GM23338 (cell line): ENCODE results near the gene BRD9. TPM values are rescaled to one million over a fixed set of nuclear protein-coding genes. Genes with fewer than 3 reads are reported as not detected.

Source experiments
- ATAC-seq: fragments of 200-7000 bp; cut with Tn5 transposase; 3 replicates; pipeline ENCODE4 v1.9.1; 2020
- DNase-seq: peaks from one replicate; pipeline ENCODE4 v3.0.0-alpha.2; 2015; ENCODE audit warnings: low spot score
- H2AFZ ChIP-seq: fragments of 200-600 bp; sonication (generic); 2 replicates; pipeline ENCODE4 v1.8.0; 2016; ENCODE audit warnings: antibody characterized with exemption, mild to moderate bottlenecking, moderate library complexity
- H3F3A ChIP-seq: fragments of 200-600 bp; sonication (generic); replicated peaks from 2 replicates; pipeline ENCODE4 v1.8.0; 2017; ENCODE audit warnings: antibody characterized with exemption, mixed run types, low read depth
- H3K27ac ChIP-seq: fragments of 200-600 bp; sonication (generic); 2 replicates; pipeline ENCODE4 v1.6.1; 2016; ENCODE audit warnings: low read depth
- H3K27me3 ChIP-seq: fragments of 200-600 bp; sonication (generic); 2 replicates; pipeline ENCODE4 v1.8.0; 2016; ENCODE audit warnings: mild to moderate bottlenecking, mixed run types, moderate library complexity; ENCODE audit not compliant: insufficient read depth
- H3K36me3 ChIP-seq: fragments of 200-600 bp; sonication (generic); 2 replicates; pipeline ENCODE4 v1.8.0; 2016; ENCODE audit warnings: mild to moderate bottlenecking; ENCODE audit not compliant: insufficient read depth
- H3K4me1 ChIP-seq: fragments of 200-600 bp; sonication (generic); 2 replicates; pipeline ENCODE4 v1.8.0; 2016; ENCODE audit warnings: mild to moderate bottlenecking, moderate library complexity; ENCODE audit not compliant: insufficient read depth
- H3K4me2 ChIP-seq: fragments of 200-600 bp; sonication (generic); 2 replicates; pipeline ENCODE4 v1.7.1; 2017; ENCODE audit warnings: mixed run types
- H3K4me3 ChIP-seq: fragments of 200-600 bp; sonication (generic); 2 replicates; pipeline ENCODE4 v1.6.1; 2016; ENCODE audit warnings: mixed run types
- H3K79me2 ChIP-seq: fragments of 200-600 bp; sonication (generic); replicated peaks from 2 replicates; pipeline ENCODE4 v1.8.0; 2017; ENCODE audit warnings: mild to moderate bottlenecking; ENCODE audit not compliant: insufficient read depth
- H3K9me2 ChIP-seq: fragments of 200-600 bp; sonication (generic); 2 replicates; pipeline ENCODE4 v1.8.0; 2017; ENCODE audit not compliant: insufficient read depth
- H4K20me1 ChIP-seq: fragments of 200-600 bp; sonication (generic); replicated peaks from 2 replicates; pipeline ENCODE4 v1.8.0; 2017; ENCODE audit warnings: mild to moderate bottlenecking; ENCODE audit not compliant: insufficient read depth
- H3K27ac Mint-ChIP-seq: 2 replicates; pipeline ENCODE4 v1.8.0; 2020; ENCODE audit warnings: inconsistent platforms, mild to moderate bottlenecking, moderate library complexity, mixed read lengths
- H3K27me3 Mint-ChIP-seq: 3 replicates; pipeline ENCODE4 v1.8.0; 2022; ENCODE audit warnings: low read depth, mild to moderate bottlenecking, moderate library complexity, mixed read lengths, inconsistent platforms; ENCODE audit not compliant: insufficient read depth, poor library complexity
- H3K36me3 Mint-ChIP-seq: 3 replicates; pipeline ENCODE4 v1.8.0; 2021; ENCODE audit warnings: low read depth, mild to moderate bottlenecking, inconsistent platforms, moderate library complexity, mixed read lengths
- H3K4me1 Mint-ChIP-seq: 3 replicates; pipeline ENCODE4 v1.8.0; 2020; ENCODE audit warnings: mild to moderate bottlenecking, inconsistent platforms, mixed read lengths
- H3K4me3 Mint-ChIP-seq: 3 replicates; pipeline ENCODE4 v1.8.0; 2021; ENCODE audit warnings: moderate library complexity, mild to moderate bottlenecking, inconsistent platforms, mixed read lengths
- H3K9me3 Mint-ChIP-seq: 3 replicates; pipeline ENCODE4 v1.8.0; 2020; ENCODE audit warnings: moderate library complexity, mild to moderate bottlenecking, inconsistent platforms, mixed read lengths
- CREB1 ChIP-seq: fragments of 250-450 bp; sonication (Bioruptor Pico); IDR thresholded peaks from 2 replicates; pipeline ENCODE4 v1.5.0; 2020; ENCODE audit warnings: low read depth, mild to moderate bottlenecking, moderate library complexity
- CTCF ChIP-seq, 2 experiments: fragments of 200-600 bp in 1 of 2; sonication (generic) in 1 of 2; conservative IDR thresholded peaks; 2 replicates each; pipeline versions ENCODE4 v1.5.1 to v1.6.1; 2016 to 2017; ENCODE audit warnings: antibody characterized with exemption in 2 of 2, low read depth in 2 of 2, mild to moderate bottlenecking in 2 of 2, moderate library complexity in 1 of 2
- ETS1 ChIP-seq: IDR thresholded peaks from 2 replicates; pipeline ENCODE4 v1.6.1; 2016; ENCODE audit warnings: antibody characterized with exemption
- EZH2 ChIP-seq: fragments of 200-600 bp; sonication (generic); IDR thresholded peaks from one replicate; pipeline ENCODE4 v1.8.0; 2017; ENCODE audit warnings: antibody characterized with exemption, mild to moderate bottlenecking, low read depth; ENCODE audit not compliant: unreplicated experiment
- EZH2phosphoT487 ChIP-seq: fragments of 200-600 bp; sonication (generic); IDR thresholded peaks from one replicate; pipeline ENCODE4 v1.8.1; 2018; ENCODE audit warnings: antibody characterized with exemption; ENCODE audit not compliant: unreplicated experiment
- JUNB ChIP-seq: IDR thresholded peaks from one replicate; pipeline ENCODE4 v1.6.1; 2016; ENCODE audit warnings: antibody characterized with exemption; ENCODE audit not compliant: unreplicated experiment
- REST ChIP-seq: IDR thresholded peaks from one replicate; pipeline ENCODE4 v1.6.1; 2018; ENCODE audit warnings: antibody characterized with exemption; ENCODE audit not compliant: unreplicated experiment
- ZNF114 ChIP-seq: fragments of 250-450 bp; sonication (Bioruptor Pico); IDR thresholded peaks from 2 replicates; pipeline ENCODE4 v1.5.0; 2020; ENCODE audit warnings: mild to moderate bottlenecking, moderate library complexity
- ZNF331 ChIP-seq: fragments of 250-450 bp; sonication (Bioruptor Pico); IDR thresholded peaks from 2 replicates; pipeline ENCODE4 v1.5.0; 2020; ENCODE audit warnings: low read depth, mild to moderate bottlenecking, moderate library complexity
- polyA plus RNA-seq: library from polyadenylated mRNA; unstranded; fragments of >200 nt; fragmentation: Nextera tagmentation; extraction: Ambion mirVana; gene quantifications from 2 replicates; pipeline ENCODE4 v1.2.1, GENCODE V29; 2016
- total RNA-seq: library from RNA; depleted of rRNA; stranded (reverse); fragments of >200 nt; shearing (Covaris generic); gene quantifications from 2 replicates; pipeline ENCODE4 v1.2.3, GENCODE V29; 2014
- TF ChIP-seq, protein P1 (sequence below): fragments of 250-450 bp; sonication (Bioruptor Pico); IDR thresholded peaks from 2 replicates; pipeline ENCODE4 v1.5.0; 2020; ENCODE audit warnings: mild to moderate bottlenecking, moderate library complexity

The BRD9 gene
- total and polyA plus RNA-seq, 2 experiments from 2014 or later, result 32.9 to 54.7 TPM

- no peak for TF ChIP-seq ETS1
- peak; percentile 71 to 98 for TF ChIP-seq CTCF (conservative IDR thresholded peaks at IDR 0.05; ENCODE audit: low read depth in 2 of 2)
Observed at GRCh38 chr5:923281-923873, 30.8 kb upstream of the BRD9 start (continued).

GRCh38 chr5:922436-923280 is 30.1 kb upstream of the BRD9 start:
- no peak overlapping the region for H3K4me3 ChIP-seq
- H3K79me2 ChIP-seq, result no peaks in the 10 kb centered on the region
- Mint-ChIP-seq H3K36me3 (peaks cover 13% of the 10 kb centered on the region), H3K4me1 (peaks cover 2% of the 10 kb centered on the region; the same call in 2 of the 3 replicates), H3K27me3 (peaks cover 19% of the 10 kb centered on the region), H3K9me3 (no peaks in the 10 kb centered on the region), H3K4me3 (no peak overlapping the region), H3K27ac (no peak overlapping the region)
- ATAC-seq (no peak), DNase-seq (no peak)
- H3F3A ChIP-seq, result no peaks in the 10 kb centered on the region
- no peaks in the 10 kb centered on the region for H3K9me2 ChIP-seq
- no peak overlapping the region for H3K4me2 ChIP-seq
- no peak overlapping the region for H3K27ac ChIP-seq
- H3K4me1 ChIP-seq, result no peaks in the 10 kb centered on the region
- peaks cover 22% of the 10 kb centered on the region for H3K27me3 ChIP-seq
- H2AFZ ChIP-seq, result no peak overlapping the region
- peaks cover 14% of the 10 kb centered on the region for H3K36me3 ChIP-seq
- H4K20me1 ChIP-seq, result 0 out of 2 replicates have a peak, but pooled peaks cover 18% of the 10 kb centered on the region
- TF ChIP-seq ZNF331 (no peak), JUNB (no peak), EZH2 (no peak), CREB1 (CRISPR knock-in tag) (no peak), ZNF114 (CRISPR knock-in tag) (no peak), REST (no peak), EZH2phosphoT487 (no peak)
- TF ChIP-seq, protein P1, sequence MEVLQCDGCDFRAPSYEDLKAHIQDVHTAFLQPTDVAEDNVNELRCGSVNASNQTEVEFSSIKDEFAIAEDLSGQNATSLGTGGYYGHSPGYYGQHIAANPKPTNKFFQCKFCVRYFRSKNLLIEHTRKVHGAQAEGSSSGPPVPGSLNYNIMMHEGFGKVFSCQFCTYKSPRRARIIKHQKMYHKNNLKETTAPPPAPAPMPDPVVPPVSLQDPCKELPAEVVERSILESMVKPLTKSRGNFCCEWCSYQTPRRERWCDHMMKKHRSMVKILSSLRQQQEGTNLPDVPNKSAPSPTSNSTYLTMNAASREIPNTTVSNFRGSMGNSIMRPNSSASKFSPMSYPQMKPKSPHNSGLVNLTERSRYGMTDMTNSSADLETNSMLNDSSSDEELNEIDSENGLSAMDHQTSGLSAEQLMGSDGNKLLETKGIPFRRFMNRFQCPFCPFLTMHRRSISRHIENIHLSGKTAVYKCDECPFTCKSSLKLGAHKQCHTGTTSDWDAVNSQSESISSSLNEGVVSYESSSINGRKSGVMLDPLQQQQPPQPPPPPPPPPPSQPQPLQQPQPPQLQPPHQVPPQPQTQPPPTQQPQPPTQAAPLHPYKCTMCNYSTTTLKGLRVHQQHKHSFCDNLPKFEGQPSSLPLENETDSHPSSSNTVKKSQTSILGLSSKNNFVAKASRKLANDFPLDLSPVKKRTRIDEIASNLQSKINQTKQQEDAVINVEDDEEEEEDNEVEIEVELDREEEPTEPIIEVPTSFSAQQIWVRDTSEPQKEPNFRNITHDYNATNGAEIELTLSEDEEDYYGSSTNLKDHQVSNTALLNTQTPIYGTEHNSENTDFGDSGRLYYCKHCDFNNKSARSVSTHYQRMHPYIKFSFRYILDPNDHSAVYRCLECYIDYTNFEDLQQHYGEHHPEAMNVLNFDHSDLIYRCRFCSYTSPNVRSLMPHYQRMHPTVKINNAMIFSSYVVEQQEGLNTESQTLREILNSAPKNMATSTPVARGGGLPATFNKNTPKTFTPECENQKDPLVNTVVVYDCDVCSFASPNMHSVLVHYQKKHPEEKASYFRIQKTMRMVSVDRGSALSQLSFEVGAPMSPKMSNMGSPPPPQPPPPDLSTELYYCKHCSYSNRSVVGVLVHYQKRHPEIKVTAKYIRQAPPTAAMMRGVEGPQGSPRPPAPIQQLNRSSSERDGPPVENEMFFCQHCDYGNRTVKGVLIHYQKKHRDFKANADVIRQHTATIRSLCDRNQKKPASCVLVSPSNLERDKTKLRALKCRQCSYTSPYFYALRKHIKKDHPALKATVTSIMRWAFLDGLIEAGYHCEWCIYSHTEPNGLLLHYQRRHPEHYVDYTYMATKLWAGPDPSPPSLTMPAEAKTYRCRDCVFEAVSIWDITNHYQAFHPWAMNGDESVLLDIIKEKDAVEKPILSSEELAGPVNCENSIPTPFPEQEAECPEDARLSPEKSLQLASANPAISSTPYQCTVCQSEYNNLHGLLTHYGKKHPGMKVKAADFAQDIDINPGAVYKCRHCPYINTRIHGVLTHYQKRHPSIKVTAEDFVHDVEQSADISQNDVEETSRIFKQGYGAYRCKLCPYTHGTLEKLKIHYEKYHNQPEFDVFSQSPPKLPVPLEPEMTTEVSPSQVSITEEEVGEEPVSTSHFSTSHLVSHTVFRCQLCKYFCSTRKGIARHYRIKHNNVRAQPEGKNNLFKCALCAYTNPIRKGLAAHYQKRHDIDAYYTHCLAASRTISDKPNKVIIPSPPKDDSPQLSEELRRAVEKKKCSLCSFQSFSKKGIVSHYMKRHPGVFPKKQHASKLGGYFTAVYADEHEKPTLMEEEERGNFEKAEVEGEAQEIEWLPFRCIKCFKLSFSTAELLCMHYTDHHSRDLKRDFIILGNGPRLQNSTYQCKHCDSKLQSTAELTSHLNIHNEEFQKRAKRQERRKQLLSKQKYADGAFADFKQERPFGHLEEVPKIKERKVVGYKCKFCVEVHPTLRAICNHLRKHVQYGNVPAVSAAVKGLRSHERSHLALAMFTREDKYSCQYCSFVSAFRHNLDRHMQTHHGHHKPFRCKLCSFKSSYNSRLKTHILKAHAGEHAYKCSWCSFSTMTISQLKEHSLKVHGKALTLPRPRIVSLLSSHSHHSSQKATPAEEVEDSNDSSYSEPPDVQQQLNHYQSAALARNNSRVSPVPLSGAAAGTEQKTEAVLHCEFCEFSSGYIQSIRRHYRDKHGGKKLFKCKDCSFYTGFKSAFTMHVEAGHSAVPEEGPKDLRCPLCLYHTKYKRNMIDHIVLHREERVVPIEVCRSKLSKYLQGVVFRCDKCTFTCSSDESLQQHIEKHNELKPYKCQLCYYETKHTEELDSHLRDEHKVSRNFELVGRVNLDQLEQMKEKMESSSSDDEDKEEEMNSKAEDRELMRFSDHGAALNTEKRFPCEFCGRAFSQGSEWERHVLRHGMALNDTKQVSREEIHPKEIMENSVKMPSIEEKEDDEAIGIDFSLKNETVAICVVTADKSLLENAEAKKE (CRISPR knock-in tag), result no peak
